Measurements from ENCODE around the gene TOM1. TPM values are rescaled to one million over a fixed set of nuclear protein-coding genes. Genes with fewer than 3 reads are reported as not detected.

The TOM1 gene
- total RNA-seq, 1 donor from 2014 or later = 47.9 TPM

- Mint-ChIP-seq H3K27me3 (ENCODE audit: low read depth) (no peaks in the 10 kb centered on the region), H3K36me3 (ENCODE audit: low read depth) (peaks cover 5% of the 10 kb centered on the region), H3K9me3 (ENCODE audit: low read depth) (no peaks in the 10 kb centered on the region), H3K4me1 (ENCODE audit: low read depth) (peaks cover 16% of the 10 kb centered on the region), H3K27ac (ENCODE audit: unreplicated experiment) (no peak overlapping the region), H3K4me3 (ENCODE audit: unreplicated experiment) (no peak overlapping the region)
- TF ChIP-seq, protein P1, sequence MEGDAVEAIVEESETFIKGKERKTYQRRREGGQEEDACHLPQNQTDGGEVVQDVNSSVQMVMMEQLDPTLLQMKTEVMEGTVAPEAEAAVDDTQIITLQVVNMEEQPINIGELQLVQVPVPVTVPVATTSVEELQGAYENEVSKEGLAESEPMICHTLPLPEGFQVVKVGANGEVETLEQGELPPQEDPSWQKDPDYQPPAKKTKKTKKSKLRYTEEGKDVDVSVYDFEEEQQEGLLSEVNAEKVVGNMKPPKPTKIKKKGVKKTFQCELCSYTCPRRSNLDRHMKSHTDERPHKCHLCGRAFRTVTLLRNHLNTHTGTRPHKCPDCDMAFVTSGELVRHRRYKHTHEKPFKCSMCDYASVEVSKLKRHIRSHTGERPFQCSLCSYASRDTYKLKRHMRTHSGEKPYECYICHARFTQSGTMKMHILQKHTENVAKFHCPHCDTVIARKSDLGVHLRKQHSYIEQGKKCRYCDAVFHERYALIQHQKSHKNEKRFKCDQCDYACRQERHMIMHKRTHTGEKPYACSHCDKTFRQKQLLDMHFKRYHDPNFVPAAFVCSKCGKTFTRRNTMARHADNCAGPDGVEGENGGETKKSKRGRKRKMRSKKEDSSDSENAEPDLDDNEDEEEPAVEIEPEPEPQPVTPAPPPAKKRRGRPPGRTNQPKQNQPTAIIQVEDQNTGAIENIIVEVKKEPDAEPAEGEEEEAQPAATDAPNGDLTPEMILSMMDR (IDR thresholded peaks at IDR 0.05) = no peak
- no peak for DNase-seq (ENCODE audit: low spot score)
These were observed 85.4 kb downstream of the TOM1 start for GRCh38 chr22:35384975-35385588.

DNA sequence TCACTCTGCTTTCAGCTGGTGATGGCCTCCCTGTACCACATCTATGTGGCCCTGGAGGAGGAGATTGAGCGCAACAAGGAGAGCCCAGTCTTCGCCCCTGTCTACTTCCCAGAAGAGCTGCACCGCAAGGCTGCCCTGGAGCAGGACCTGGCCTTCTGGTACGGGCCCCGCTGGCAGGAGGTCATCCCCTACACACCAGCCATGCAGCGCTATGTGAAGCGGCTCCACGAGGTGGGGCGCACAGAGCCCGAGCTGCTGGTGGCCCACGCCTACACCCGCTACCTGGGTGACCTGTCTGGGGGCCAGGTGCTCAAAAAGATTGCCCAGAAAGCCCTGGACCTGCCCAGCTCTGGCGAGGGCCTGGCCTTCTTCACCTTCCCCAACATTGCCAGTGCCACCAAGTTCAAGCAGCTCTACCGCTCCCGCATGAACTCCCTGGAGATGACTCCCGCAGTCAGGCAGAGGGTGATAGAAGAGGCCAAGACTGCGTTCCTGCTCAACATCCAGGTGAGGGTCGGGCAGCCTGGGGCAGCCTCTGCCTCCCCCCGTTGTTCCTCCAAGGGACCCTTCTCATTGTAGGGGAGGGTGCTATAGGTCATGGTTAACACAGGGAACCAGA is 87.1 kb downstream of the TOM1 start:
- TF ChIP-seq, protein P1 (IDR thresholded peaks at IDR 0.05) = no peak
- DNase-seq (ENCODE audit: low spot score) = no peak
- H3K36me3 Mint-ChIP-seq (ENCODE audit: low read depth) = peaks cover 6% of the 10 kb centered on the region
- H3K27ac Mint-ChIP-seq (ENCODE audit: unreplicated experiment) = no peak overlapping the region
- H3K27me3 Mint-ChIP-seq (ENCODE audit: low read depth) = no peaks in the 10 kb centered on the region
- no peak overlapping the region for H3K4me3 Mint-ChIP-seq (ENCODE audit: unreplicated experiment)
- H3K9me3 Mint-ChIP-seq (ENCODE audit: low read depth) = no peaks in the 10 kb centered on the region
- peaks cover 4% of the 10 kb centered on the region for H3K4me1 Mint-ChIP-seq (ENCODE audit: low read depth)

GRCh38 chr22:35390933-35391332 is 91.2 kb downstream of the TOM1 start:
- no peak overlapping the region for H3K27ac Mint-ChIP-seq (ENCODE audit: unreplicated experiment)
- DNase-seq (ENCODE audit: low spot score) = no peak
- no peaks in the 10 kb centered on the region for H3K9me3 Mint-ChIP-seq (ENCODE audit: low read depth)
- H3K27me3 Mint-ChIP-seq (ENCODE audit: low read depth) = no peaks in the 10 kb centered on the region
- TF ChIP-seq, protein P1 (IDR thresholded peaks at IDR 0.05) = no peak
- H3K4me3 Mint-ChIP-seq (ENCODE audit: unreplicated experiment) = no peak overlapping the region
- H3K4me1 Mint-ChIP-seq (ENCODE audit: low read depth) = peaks cover 5% of the 10 kb centered on the region
- peaks cover 12% of the 10 kb centered on the region for H3K36me3 Mint-ChIP-seq (ENCODE audit: low read depth)

DNA sequence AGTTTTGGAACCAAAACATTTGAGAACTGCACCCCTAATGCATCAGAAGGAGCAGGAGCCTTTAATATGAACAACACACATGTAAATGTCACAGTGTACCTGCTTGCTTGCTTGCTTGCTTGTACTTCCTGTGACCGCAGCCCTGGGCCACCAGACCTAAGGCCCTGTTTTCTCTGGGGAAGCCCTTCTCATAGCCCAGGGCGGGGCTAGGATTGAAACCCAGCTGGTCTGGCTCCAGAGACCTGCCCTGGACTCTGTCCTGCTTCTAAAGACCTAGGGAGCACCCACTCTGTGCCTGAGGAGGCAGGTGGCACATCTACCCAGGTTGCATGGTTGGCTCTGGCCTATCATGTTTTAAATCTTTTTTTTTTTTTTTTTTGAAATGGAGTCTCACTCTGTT is 92.7 kb downstream of the TOM1 start:
- Mint-ChIP-seq H3K9me3 (ENCODE audit: low read depth) (no peaks in the 10 kb centered on the region), H3K36me3 (ENCODE audit: low read depth) (peaks cover 9% of the 10 kb centered on the region), H3K27me3 (ENCODE audit: low read depth) (no peaks in the 10 kb centered on the region), H3K4me1 (ENCODE audit: low read depth) (peaks cover 5% of the 10 kb centered on the region), H3K4me3 (ENCODE audit: unreplicated experiment) (no peak overlapping the region), H3K27ac (ENCODE audit: unreplicated experiment) (no peak overlapping the region)
- TF ChIP-seq, protein P1 (IDR thresholded peaks at IDR 0.05) = no peak
- DNase-seq (ENCODE audit: low spot score) = no peak

DNA sequence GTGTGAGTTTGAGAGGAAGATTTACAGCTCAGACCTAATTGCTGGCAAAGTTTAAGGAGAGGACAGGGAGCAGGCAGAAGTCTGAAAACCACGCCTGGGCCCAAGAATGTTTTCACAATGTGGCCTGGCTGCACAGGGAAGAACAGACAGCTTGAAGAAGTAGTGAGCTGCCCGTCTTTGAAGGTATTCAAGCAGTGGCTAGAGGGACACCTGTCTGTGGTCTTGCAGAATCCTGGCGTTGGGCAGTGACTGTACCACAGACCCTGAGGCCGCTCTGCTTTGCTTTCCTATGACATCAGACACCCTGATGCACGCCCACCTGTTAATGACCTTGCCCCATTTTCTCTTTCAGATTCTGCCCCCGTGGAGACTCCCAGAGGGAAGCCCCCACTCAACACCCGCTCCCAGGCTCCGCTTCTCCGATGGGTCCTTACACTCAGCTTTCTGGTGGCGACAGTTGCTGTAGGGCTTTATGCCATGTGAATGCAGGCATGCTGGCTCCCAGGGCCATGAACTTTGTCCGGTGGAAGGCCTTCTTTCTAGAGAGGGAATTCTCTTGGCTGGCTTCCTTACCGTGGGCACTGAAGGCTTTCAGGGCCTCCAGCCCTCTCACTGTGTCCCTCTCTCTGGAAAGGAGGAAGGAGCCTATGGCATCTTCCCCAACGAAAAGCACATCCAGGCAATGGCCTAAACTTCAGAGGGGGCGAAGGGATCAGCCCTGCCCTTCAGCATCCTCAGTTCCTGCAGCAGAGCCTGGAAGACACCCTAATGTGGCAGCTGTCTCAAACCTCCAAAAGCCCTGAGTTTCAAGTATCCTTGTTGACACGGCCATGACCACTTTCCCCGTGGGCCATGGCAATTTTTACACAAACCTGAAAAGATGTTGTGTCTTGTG is 93.7 kb downstream of the TOM1 start:
- TF ChIP-seq, protein P1 (IDR thresholded peaks at IDR 0.05) = no peak
- H3K36me3 Mint-ChIP-seq (ENCODE audit: low read depth) = peaks cover 7% of the 10 kb centered on the region
- no peak overlapping the region for H3K4me3 Mint-ChIP-seq (ENCODE audit: unreplicated experiment)
- no peak for DNase-seq (ENCODE audit: low spot score)
- H3K27me3 Mint-ChIP-seq (ENCODE audit: low read depth) = no peaks in the 10 kb centered on the region
- H3K4me1 Mint-ChIP-seq (ENCODE audit: low read depth) = peaks cover 5% of the 10 kb centered on the region
- no peak overlapping the region for H3K27ac Mint-ChIP-seq (ENCODE audit: unreplicated experiment)
- no peaks in the 10 kb centered on the region for H3K9me3 Mint-ChIP-seq (ENCODE audit: low read depth)

Data from chondrocyte (in vitro differentiated cells).